H9 (cell line): Measurements from ENCODE around the gene B4GALNT2. TPM values are rescaled to one million over a fixed set of nuclear protein-coding genes. Genes with fewer than 3 reads are reported as not detected.

Experiments used
- DNase-seq: peaks from one replicate; pipeline ENCODE4 v3.0.0-alpha.2; 2017
- H2AFZ ChIP-seq: one replicate; pipeline ENCODE4 v1.6.1; 2013; ENCODE audit warnings: mild to moderate bottlenecking, low read length, control low read depth, moderate library complexity
- H2AK5ac ChIP-seq: 2 replicates; pipeline ENCODE4 v1.6.1; 2013; ENCODE audit warnings: low read length, control low read depth, mixed read lengths; ENCODE audit not compliant: insufficient read length
- H2BK120ac ChIP-seq: one replicate; pipeline ENCODE4 v1.6.1; 2013; ENCODE audit warnings: low read depth, mild to moderate bottlenecking, low read length, control low read depth, inconsistent platforms; ENCODE audit not compliant: poor library complexity, severe bottlenecking
- H2BK12ac ChIP-seq: 2 replicates; pipeline ENCODE4 v1.6.1; 2013; ENCODE audit warnings: low read length, control low read depth, mixed read lengths, low read depth; ENCODE audit not compliant: insufficient read length
- H2BK15ac ChIP-seq: 2 replicates; pipeline ENCODE4 v1.6.1; 2013; ENCODE audit warnings: low read depth, low read length, control low read depth
- H2BK20ac ChIP-seq: one replicate; pipeline ENCODE4 v1.6.1; 2013; ENCODE audit warnings: low read depth, mild to moderate bottlenecking, low read length, control low read depth, inconsistent platforms; ENCODE audit not compliant: poor library complexity, severe bottlenecking
- H2BK5ac ChIP-seq: 2 replicates; pipeline ENCODE4 v1.6.1; 2013; ENCODE audit warnings: low read length, control low read depth, mixed read lengths; ENCODE audit not compliant: insufficient read length
- H3K14ac ChIP-seq: 2 replicates; pipeline ENCODE4 v1.6.1; 2013; ENCODE audit warnings: low read length, control low read depth; ENCODE audit not compliant: insufficient read depth
- H3K18ac ChIP-seq: 2 replicates; pipeline ENCODE4 v1.6.1; 2013; ENCODE audit warnings: low read depth, mild to moderate bottlenecking, mixed read lengths, low read length, control low read depth; ENCODE audit not compliant: insufficient read length
- H3K23ac ChIP-seq: 2 replicates; pipeline ENCODE4 v1.6.1; 2013; ENCODE audit warnings: low read length, control low read depth, mixed read lengths, low read depth; ENCODE audit not compliant: insufficient read length
- H3K23me2 ChIP-seq: 2 replicates; pipeline ENCODE4 v1.6.1; 2013; ENCODE audit warnings: low read depth, mild to moderate bottlenecking, mixed read lengths, low read length, control low read depth; ENCODE audit not compliant: insufficient read length, poor library complexity, severe bottlenecking
- H3K27ac ChIP-seq: 2 replicates; pipeline ENCODE4 v1.5.1; 2013; ENCODE audit warnings: low read length, control low read depth, mixed read lengths, low read depth; ENCODE audit not compliant: insufficient read length
- H3K27me3 ChIP-seq: 2 replicates; pipeline ENCODE4 v1.6.1; 2013; ENCODE audit warnings: low read length, control low read depth, inconsistent platforms; ENCODE audit not compliant: insufficient read depth
- H3K4ac ChIP-seq: 2 replicates; pipeline ENCODE4 v1.6.1; 2013; ENCODE audit warnings: low read depth, mild to moderate bottlenecking, control low read depth, inconsistent platforms, low read length, moderate library complexity
- H3K4me1 ChIP-seq: 2 replicates; pipeline ENCODE4 v1.6.1; 2013; ENCODE audit warnings: low read length, control low read depth, inconsistent platforms; ENCODE audit not compliant: insufficient read depth
- H3K4me2 ChIP-seq: 2 replicates; pipeline ENCODE4 v1.6.1; 2013; ENCODE audit warnings: low read length, control low read depth, mixed read lengths; ENCODE audit not compliant: insufficient read length, insufficient read depth
- H3K56ac ChIP-seq: 2 replicates; pipeline ENCODE4 v1.6.1; 2013; ENCODE audit warnings: low read depth, mild to moderate bottlenecking, mixed read lengths, low read length, control low read depth; ENCODE audit not compliant: insufficient read length
- H3K79me1 ChIP-seq: 2 replicates; pipeline ENCODE4 v1.6.1; 2013; ENCODE audit warnings: low read depth, mild to moderate bottlenecking, moderate library complexity, low read length, control low read depth, inconsistent platforms; ENCODE audit not compliant: insufficient read depth, poor library complexity, severe bottlenecking
- H3K79me2 ChIP-seq: 2 replicates; pipeline ENCODE4 v1.6.1; 2013; ENCODE audit warnings: low read length, control low read depth, inconsistent platforms; ENCODE audit not compliant: insufficient read depth
- H3K9ac ChIP-seq: 2 replicates; pipeline ENCODE4 v1.6.1; 2013; ENCODE audit warnings: low read length, control low read depth, mixed read lengths; ENCODE audit not compliant: insufficient read length; ENCODE audit errors: extremely low read depth
- H3K9me3 ChIP-seq: one replicate; pipeline ENCODE4 v1.6.1; 2013; ENCODE audit warnings: low read depth, low read length, inconsistent platforms; ENCODE audit not compliant: control insufficient read depth
- H3T11ph ChIP-seq: one replicate; pipeline ENCODE4 v1.6.1; 2013; ENCODE audit warnings: mild to moderate bottlenecking, low read length, control low read depth, inconsistent platforms
- H4K20me1 ChIP-seq: one replicate; pipeline ENCODE4 v1.6.1; 2013; ENCODE audit not compliant: control insufficient read depth, insufficient read length, insufficient read depth
- H4K5ac ChIP-seq: 2 replicates; pipeline ENCODE4 v1.6.1; 2013; ENCODE audit warnings: low read depth, mild to moderate bottlenecking, mixed read lengths, low read length, control low read depth; ENCODE audit not compliant: insufficient read length
- H4K8ac ChIP-seq: replicated peaks from 2 replicates; pipeline ENCODE4 v1.6.1; 2013; ENCODE audit warnings: low read length, control low read depth, mixed read lengths, low read depth; ENCODE audit not compliant: insufficient read length
- H4K91ac ChIP-seq: 2 replicates; pipeline ENCODE4 v1.6.1; 2013; ENCODE audit warnings: low read depth, mild to moderate bottlenecking, moderate library complexity, mixed read lengths, low read length, control low read depth; ENCODE audit not compliant: insufficient read length
- H3K27ac Mint-ChIP-seq, 3 experiments: 2 replicates in 2 of 3; 3 replicates in 1 of 3; pipeline ENCODE4 v1.8.0; 2020 to 2021; ENCODE audit warnings: mixed read lengths in 3 of 3, mild to moderate bottlenecking in 1 of 3, moderate library complexity in 1 of 3
- H3K27me3 Mint-ChIP-seq: 2 replicates; pipeline ENCODE4 v1.8.0; 2021; ENCODE audit warnings: low read depth, mild to moderate bottlenecking, moderate library complexity, mixed read lengths
- H3K36me3 Mint-ChIP-seq, 3 experiments: 2 replicates in 2 of 3; 3 replicates in 1 of 3; pipeline ENCODE4 v1.8.0; 2020 to 2021; ENCODE audit warnings: low read depth in 3 of 3, mixed read lengths in 3 of 3; ENCODE audit not compliant: insufficient read depth in 1 of 3
- H3K4me1 Mint-ChIP-seq, 2 experiments: 2 replicates each; pipeline ENCODE4 v1.8.0; 2020; ENCODE audit warnings: mixed read lengths in 2 of 2
- H3K4me3 Mint-ChIP-seq, 2 experiments: 2 replicates in 1 of 2; 3 replicates in 1 of 2; pipeline ENCODE4 v1.8.0; 2020 to 2021; ENCODE audit warnings: mild to moderate bottlenecking in 2 of 2, mixed read lengths in 2 of 2, moderate library complexity in 1 of 2
- H3K9me3 Mint-ChIP-seq, 2 experiments: 2 replicates in 1 of 2; 3 replicates in 1 of 2; pipeline ENCODE4 v1.8.0; 2020; ENCODE audit warnings: mild to moderate bottlenecking in 2 of 2, mixed read lengths in 2 of 2, moderate library complexity in 1 of 2
- WGBS: extraction: QIAGEN DNeasy Blood & Tissue Kit; methylation state at CpG from one replicate; pipeline ENCODE4 v1.1.7; 2013; ENCODE audit warnings: missing lambda C conversion rate, low lambda C conversion rate, mixed read lengths; ENCODE audit not compliant: insufficient read length; ENCODE audit errors: extremely low coverage; 5-methylcytosine and 5-hydroxymethylcytosine counted together
- total RNA-seq: library from RNA; stranded (reverse); gene quantifications from 2 replicates; pipeline ENCODE4 v1.2.1, GENCODE V29; 2021
- TF ChIP-seq, protein P1 (sequence below): fragments of 200-600 bp; sonication (generic); conservative IDR thresholded peaks from 3 replicates; pipeline ENCODE4 v1.8.0; 2021; ENCODE audit warnings: antibody characterized with exemption, mild to moderate bottlenecking

Gene B4GALNT2
- total RNA-seq, 1 experiment from 2014 or later: not detected

DNA sequence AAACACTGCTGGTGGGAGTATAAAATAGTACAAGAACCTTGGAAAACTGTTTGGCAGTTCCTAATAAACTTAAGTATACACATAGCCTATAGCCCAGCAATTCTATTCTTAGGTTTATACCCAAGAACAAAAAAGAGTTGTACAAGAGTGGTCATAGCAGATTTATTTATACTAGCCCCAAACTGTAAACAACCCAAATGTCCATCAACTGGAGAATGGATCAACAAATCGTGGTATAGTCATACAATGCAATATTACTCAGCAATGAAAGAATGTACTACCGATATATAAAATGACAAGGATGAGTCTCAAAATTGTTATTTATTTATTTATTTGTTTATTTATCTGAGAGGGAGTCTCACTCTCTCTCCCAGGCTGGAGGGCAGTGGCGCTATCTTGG lies 54.7 kb downstream of the B4GALNT2 start:
- Histone ChIP-seq H3T11ph (no peak overlapping the region), H3K27ac (no peak overlapping the region), H3K4me1 (no peaks in the 10 kb centered on the region), H3K9ac (no peak overlapping the region), H3K56ac (no peak overlapping the region), H3K79me2 (no peaks in the 10 kb centered on the region), H3K14ac (no peak overlapping the region), H3K4me2 (no peak overlapping the region), H3K79me1 (no peaks in the 10 kb centered on the region), H2BK12ac (no peak overlapping the region), H2AK5ac (no peak overlapping the region), H3K23me2 (no peaks in the 10 kb centered on the region), H2BK15ac (no peak overlapping the region), H4K91ac (no peak overlapping the region), H4K8ac (no peak overlapping the region), H3K4ac (no peak overlapping the region), H3K27me3 (no peaks in the 10 kb centered on the region), H3K9me3 (no peaks in the 10 kb centered on the region), H3K23ac (no peak overlapping the region), H2BK120ac (no peak overlapping the region), H4K20me1 (no peaks in the 10 kb centered on the region), H2BK20ac (no peak overlapping the region), H3K18ac (no peak overlapping the region), H2AFZ (no peak overlapping the region), H4K5ac (no peak overlapping the region), H2BK5ac (no peak overlapping the region)
- TF ChIP-seq, protein P1, sequence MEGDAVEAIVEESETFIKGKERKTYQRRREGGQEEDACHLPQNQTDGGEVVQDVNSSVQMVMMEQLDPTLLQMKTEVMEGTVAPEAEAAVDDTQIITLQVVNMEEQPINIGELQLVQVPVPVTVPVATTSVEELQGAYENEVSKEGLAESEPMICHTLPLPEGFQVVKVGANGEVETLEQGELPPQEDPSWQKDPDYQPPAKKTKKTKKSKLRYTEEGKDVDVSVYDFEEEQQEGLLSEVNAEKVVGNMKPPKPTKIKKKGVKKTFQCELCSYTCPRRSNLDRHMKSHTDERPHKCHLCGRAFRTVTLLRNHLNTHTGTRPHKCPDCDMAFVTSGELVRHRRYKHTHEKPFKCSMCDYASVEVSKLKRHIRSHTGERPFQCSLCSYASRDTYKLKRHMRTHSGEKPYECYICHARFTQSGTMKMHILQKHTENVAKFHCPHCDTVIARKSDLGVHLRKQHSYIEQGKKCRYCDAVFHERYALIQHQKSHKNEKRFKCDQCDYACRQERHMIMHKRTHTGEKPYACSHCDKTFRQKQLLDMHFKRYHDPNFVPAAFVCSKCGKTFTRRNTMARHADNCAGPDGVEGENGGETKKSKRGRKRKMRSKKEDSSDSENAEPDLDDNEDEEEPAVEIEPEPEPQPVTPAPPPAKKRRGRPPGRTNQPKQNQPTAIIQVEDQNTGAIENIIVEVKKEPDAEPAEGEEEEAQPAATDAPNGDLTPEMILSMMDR: no peak
- peaks cover 25 to 28% of the 10 kb centered on the region in 2 experiments for H3K9me3 Mint-ChIP-seq
- peaks cover 3 to 5% of the 10 kb centered on the region in 2 experiments; a peak in 2 of 4 replicates for H3K4me1 Mint-ChIP-seq
- peaks cover 10% of the 10 kb centered on the region for H3K27me3 Mint-ChIP-seq
- H3K4me3 Mint-ChIP-seq: no peak overlapping the region
- peaks cover 10 to 23% (median 13%) of the 10 kb centered on the region in 3 experiments for H3K36me3 Mint-ChIP-seq
- no CpG with 5 or more reads among the region's 3 CpGs for WGBS
- H3K27ac Mint-ChIP-seq: no peak overlapping the region
- DNase-seq: no peak
